Upper lobe of left lung (tissue), 6 donors: ENCODE data around the gene CSKMT. TPM values are rescaled to one million over a fixed set of nuclear protein-coding genes. Genes with fewer than 3 reads are reported as not detected.

Experiments
- ATAC-seq, 2 donors: fragments of 200-7000 bp; cut with Tn5 transposase; one replicate each; pipeline ENCODE4 v1.9.1; 2022; ENCODE audit warnings: mild to moderate bottlenecking in 2 of 2, moderate library complexity in 2 of 2; ENCODE audit not compliant: low FRiP score in 2 of 2
- DNase-seq, 2 donors: peaks; one replicate each; pipeline ENCODE4 v3.0.0-alpha.2; 2019 to 2020
- H3K27ac ChIP-seq, 4 donors: fragments of 200-600 bp; sonication (generic); one replicate each; pipeline ENCODE4 v1.5.1; 2016 to 2019
- H3K27me3 ChIP-seq, 4 donors: fragments of 200-600 bp; sonication (generic); one replicate each; pipeline ENCODE4 v1.5.1; 2017 to 2019
- H3K36me3 ChIP-seq, 4 donors: fragments of 200-600 bp; sonication (generic); one replicate each; pipeline ENCODE4 v1.5.1; 2016 to 2019
- H3K4me1 ChIP-seq, 4 donors: fragments of 200-600 bp; sonication (generic); one replicate each; pipeline ENCODE4 v1.5.1; 2018 to 2019
- H3K4me3 ChIP-seq, 4 donors: fragments of 200-600 bp; sonication (generic); one replicate each; pipeline ENCODE4 v1.5.1; 2017 to 2019; ENCODE audit warnings: mild to moderate bottlenecking in 2 of 4, moderate library complexity in 1 of 4
- H3K9me3 ChIP-seq, 4 donors: fragments of 200-600 bp; sonication (generic); one replicate each; pipeline ENCODE4 v1.5.1; 2018 to 2019
- EP300 ChIP-seq, 4 donors: sonication (generic); formaldehyde crosslinking; IDR thresholded peaks; one replicate each; pipeline ENCODE4 v1.5.1; 2017; ENCODE audit warnings: antibody characterized with exemption in 4 of 4, control low read depth in 2 of 4
- POLR2A ChIP-seq, 4 donors: fragments of 450-650 bp; IDR thresholded peaks; one replicate each; pipeline ENCODE4 v1.5.1; 2016 to 2017; ENCODE audit warnings: antibody characterized with exemption in 4 of 4, mild to moderate bottlenecking in 2 of 4
- POLR2AphosphoS5 ChIP-seq, 2 donors: sonication (generic); formaldehyde crosslinking; IDR thresholded peaks; one replicate each; pipeline ENCODE4 v1.5.1; 2017; ENCODE audit warnings: antibody characterized with exemption in 2 of 2
- WGBS, 2 donors: methylation state at CpG; one replicate each; pipeline ENCODE4 v1.1.5; 2017 to 2018; 5-methylcytosine and 5-hydroxymethylcytosine counted together
- total RNA-seq, 6 donors: library from RNA; depleted of rRNA in 4 of 6; stranded (reverse); fragments of >200 nt in 4 of 6; gene quantifications; one replicate each; pipeline versions ENCODE4 v1.1.0 to v1.2.1, GENCODE V29; 2016 to 2021
- TF ChIP-seq, protein P1 (sequence below), 6 experiments: fragments of 450-650 bp in 4 of 6; fragments of 200-600 bp in 2 of 6; sonication (generic) in 2 of 6; IDR thresholded peaks; one replicate each; pipeline ENCODE4 v1.5.1; 2016 to 2019; ENCODE audit warnings: antibody characterized with exemption in 6 of 6
- donor health status: DM: no; HTN: no; CAD: no; lungs with moderate emphysema.
- donor health status: DM: no; HTN: yes; CAD: no; lungs with severe emphysema.

Gene CSKMT
- total RNA-seq, 6 donors from 2014 or later: 5.7 to 16.0 (median 10.0) TPM

DNA sequence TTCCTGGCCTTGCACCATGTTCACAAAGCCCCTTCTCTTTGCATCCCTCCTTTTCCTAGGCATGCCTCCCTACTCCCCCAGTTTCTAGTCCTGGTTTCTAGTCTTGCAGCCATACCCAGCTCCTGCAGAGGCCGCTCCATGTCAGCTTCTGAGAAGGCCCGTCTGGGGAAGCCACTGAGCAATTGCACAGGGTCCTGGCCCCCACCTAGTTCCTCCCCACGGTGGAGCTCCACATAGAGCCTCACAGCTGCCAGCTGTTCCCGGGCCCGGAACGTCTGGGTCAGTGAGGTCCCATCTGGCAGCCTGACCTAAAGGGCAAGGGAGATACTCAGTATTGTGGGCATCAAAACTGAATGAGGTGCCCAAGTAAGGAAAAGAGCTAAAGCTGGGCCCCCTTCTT, 11.6 kb downstream of the CSKMT start:
- 54 to 66% methylated on average over 5 to 6 of the region's 6 CpGs for WGBS, 2 donors
- peaks cover 2 to 44% (median 15%) of the 10 kb centered on the region in 4 donors for H3K36me3 ChIP-seq
- no peak for DNase-seq

DNA sequence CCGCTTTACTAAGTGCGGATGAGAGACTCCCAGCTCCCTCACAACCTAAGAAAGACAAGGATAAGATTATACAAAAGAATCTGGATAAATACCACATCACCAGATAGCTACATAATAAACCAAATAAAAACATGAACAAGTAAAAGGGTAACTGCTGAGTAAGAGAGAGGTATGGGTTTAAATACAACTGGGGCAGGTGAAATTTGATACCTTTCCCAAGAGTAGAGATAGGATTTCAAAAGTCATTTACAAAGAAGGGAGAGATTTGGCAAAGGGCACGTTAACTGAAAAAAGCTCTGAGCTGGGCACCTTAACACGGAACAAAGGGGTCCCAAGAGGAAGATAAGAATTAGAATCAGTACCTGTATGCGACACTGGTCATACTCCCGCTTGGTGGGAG, 12.0 kb downstream of the CSKMT start:
- 87 to 89% methylated on average over 6 of the region's 6 CpGs for whole genome bisulfite sequencing, 2 donors
- Histone ChIP-seq H3K9me3 (no peaks in the 10 kb centered on the region), H3K36me3 (peaks cover 2 to 44% (median 15%) of the 10 kb centered on the region in 4 donors), H3K4me3 (no peak overlapping the region), H3K4me1 (peaks cover 28 to 56% (median 35%) of the 10 kb centered on the region in 4 donors), H3K27ac (no peak overlapping the region), H3K27me3 (no peaks in the 10 kb centered on the region)
- TF ChIP-seq, protein P1, sequence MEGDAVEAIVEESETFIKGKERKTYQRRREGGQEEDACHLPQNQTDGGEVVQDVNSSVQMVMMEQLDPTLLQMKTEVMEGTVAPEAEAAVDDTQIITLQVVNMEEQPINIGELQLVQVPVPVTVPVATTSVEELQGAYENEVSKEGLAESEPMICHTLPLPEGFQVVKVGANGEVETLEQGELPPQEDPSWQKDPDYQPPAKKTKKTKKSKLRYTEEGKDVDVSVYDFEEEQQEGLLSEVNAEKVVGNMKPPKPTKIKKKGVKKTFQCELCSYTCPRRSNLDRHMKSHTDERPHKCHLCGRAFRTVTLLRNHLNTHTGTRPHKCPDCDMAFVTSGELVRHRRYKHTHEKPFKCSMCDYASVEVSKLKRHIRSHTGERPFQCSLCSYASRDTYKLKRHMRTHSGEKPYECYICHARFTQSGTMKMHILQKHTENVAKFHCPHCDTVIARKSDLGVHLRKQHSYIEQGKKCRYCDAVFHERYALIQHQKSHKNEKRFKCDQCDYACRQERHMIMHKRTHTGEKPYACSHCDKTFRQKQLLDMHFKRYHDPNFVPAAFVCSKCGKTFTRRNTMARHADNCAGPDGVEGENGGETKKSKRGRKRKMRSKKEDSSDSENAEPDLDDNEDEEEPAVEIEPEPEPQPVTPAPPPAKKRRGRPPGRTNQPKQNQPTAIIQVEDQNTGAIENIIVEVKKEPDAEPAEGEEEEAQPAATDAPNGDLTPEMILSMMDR (IDR thresholded peaks at IDR 0.05): no peak
- TF ChIP-seq POLR2AphosphoS5 (IDR thresholded peaks at IDR 0.05) (no peak), POLR2A (IDR thresholded peaks at IDR 0.05) (no peak), EP300 (IDR thresholded peaks at IDR 0.05) (no peak)
- ATAC-seq: no peak
- DNase-seq: no peak

More for the DNA sequence above, 11.6 kb downstream of the CSKMT start:
- H3K4me1 ChIP-seq: peaks cover 29 to 58% (median 35%) of the 10 kb centered on the region in 4 donors
- TF ChIP-seq POLR2AphosphoS5 (IDR thresholded peaks at IDR 0.05) (no peak), EP300 (IDR thresholded peaks at IDR 0.05) (no peak), POLR2A (IDR thresholded peaks at IDR 0.05) (no peak)
- TF ChIP-seq, protein P1 (IDR thresholded peaks at IDR 0.05): no peak
- H3K27ac ChIP-seq: peak overlapping the region in 1 of 4 donors; percentile 11
- no peak for ATAC-seq
- H3K9me3 ChIP-seq: no peaks in the 10 kb centered on the region
- H3K4me3 ChIP-seq: no peak overlapping the region
- no peaks in the 10 kb centered on the region for H3K27me3 ChIP-seq

DNA sequence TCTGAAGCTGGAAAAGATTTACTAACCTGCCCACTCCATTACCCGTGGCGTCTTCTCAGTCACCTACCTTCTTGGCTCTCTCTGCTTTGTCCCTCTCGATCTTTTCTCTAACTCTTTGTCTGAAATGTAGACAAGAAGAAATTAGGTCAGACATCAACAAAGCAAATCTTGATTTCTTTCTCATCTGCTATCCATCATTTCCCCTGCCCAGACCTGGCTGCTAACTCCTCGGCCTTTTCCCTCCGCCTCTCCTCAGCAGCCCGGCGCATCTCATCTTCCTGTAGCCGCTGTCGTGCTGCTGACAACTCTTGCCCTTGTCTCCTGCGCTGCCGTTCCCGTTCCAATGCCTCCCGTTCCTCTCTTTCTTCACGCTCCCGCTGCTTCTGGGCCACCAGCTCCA, 12.6 kb downstream of the CSKMT start:
- Histone ChIP-seq H3K27me3 (no peaks in the 10 kb centered on the region), H3K27ac (peak overlapping the region in 2 of 4 donors; percentile 93 to 96), H3K36me3 (peaks cover 2 to 44% (median 15%) of the 10 kb centered on the region in 4 donors), H3K9me3 (no peaks in the 10 kb centered on the region), H3K4me1 (peaks cover 23 to 51% (median 30%) of the 10 kb centered on the region in 4 donors), H3K4me3 (peak overlapping the region in 1 of 4 donors; percentile 85)
- no peak for TF ChIP-seq POLR2A (IDR thresholded peaks at IDR 0.05)
- TF ChIP-seq, protein P1 (IDR thresholded peaks at IDR 0.05): no peak
- TF ChIP-seq POLR2AphosphoS5 (IDR thresholded peaks at IDR 0.05): no peak
- TF ChIP-seq EP300 (IDR thresholded peaks at IDR 0.05): no peak
- no peak for DNase-seq
- ATAC-seq: no peak
- 79 to 87% methylated on average over 15 of the region's 15 CpGs for WGBS, 2 donors

DNA sequence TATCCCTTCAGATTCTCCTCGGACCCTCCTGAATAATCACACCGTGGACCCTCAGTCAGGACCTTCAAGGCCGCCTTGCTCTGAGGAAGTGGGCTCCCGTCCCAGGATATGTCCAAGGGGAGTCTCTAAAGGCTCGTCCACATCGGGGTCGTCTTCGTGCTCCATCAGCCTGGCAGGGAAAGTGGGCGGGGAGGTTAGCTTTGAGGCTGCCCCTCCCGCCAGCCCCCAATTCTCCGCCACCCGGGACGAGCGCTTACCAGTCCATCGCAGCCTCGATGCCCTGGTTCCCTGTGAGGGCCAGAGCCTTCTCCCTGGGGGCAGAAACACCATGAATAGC, 13.3 kb downstream of the CSKMT start:
- DNase-seq: no peak
- Histone ChIP-seq H3K4me3 (peak overlapping the region; percentile 79 to 95 (median 88)), H3K36me3 (peaks cover 2 to 41% (median 15%) of the 10 kb centered on the region in 4 donors), H3K27ac (peak overlapping the region; percentile 88 to 96 (median 92)), H3K9me3 (no peaks in the 10 kb centered on the region), H3K27me3 (no peaks in the 10 kb centered on the region), H3K4me1 (peaks cover 16 to 44% (median 24%) of the 10 kb centered on the region in 4 donors)
- WGBS, 2 donors: 3 to 14% methylated on average over 2 to 16 of the region's 16 CpGs
- TF ChIP-seq EP300 (IDR thresholded peaks at IDR 0.05) (no peak), POLR2A (IDR thresholded peaks at IDR 0.05) (no peak), POLR2AphosphoS5 (IDR thresholded peaks at IDR 0.05) (no peak)
- TF ChIP-seq, protein P1 (IDR thresholded peaks at IDR 0.05): no peak
- no peak for ATAC-seq
